ENCODE data around the gene NAA80. TPM values are rescaled to one million over a fixed set of nuclear protein-coding genes. Genes with fewer than 3 reads are reported as not detected.

NAA80 gene
- total RNA-seq, 1 donor from 2014 or later, result 18.1 TPM

GRCh38 chr3:50258029-50258680 is 41.0 kb downstream of the NAA80 start:
- intact Hi-C loops (cut with micrococcal nuclease), result no loop called here
- peaks cover 1% of the 10 kb centered on the region for H3K27me3 Mint-ChIP-seq (ENCODE audit: insufficient read depth)
- no peaks in the 10 kb centered on the region for H3K4me1 Mint-ChIP-seq (ENCODE audit: low read depth)
- no peak for DNase-seq (ENCODE audit: low spot score)
- H3K9me3 Mint-ChIP-seq, result no peaks in the 10 kb centered on the region
- H3K4me3 Mint-ChIP-seq, result no peak overlapping the region
- H3K27ac Mint-ChIP-seq, result no peak overlapping the region
- peaks cover 18% of the 10 kb centered on the region for H3K36me3 Mint-ChIP-seq (ENCODE audit: low read depth)

GRCh38 chr3:50256978-50257890 is 42.0 kb downstream of the NAA80 start:
- no peaks in the 10 kb centered on the region for H3K9me3 Mint-ChIP-seq
- peak overlapping the region; percentile 40 for H3K27ac Mint-ChIP-seq
- intact Hi-C loops (cut with micrococcal nuclease), result no loop called here
- no peak overlapping the region for H3K4me3 Mint-ChIP-seq
- peaks cover 18% of the 10 kb centered on the region for H3K36me3 Mint-ChIP-seq (ENCODE audit: low read depth)
- H3K4me1 Mint-ChIP-seq (ENCODE audit: low read depth), result no peaks in the 10 kb centered on the region
- DNase-seq (ENCODE audit: low spot score), result no peak
- H3K27me3 Mint-ChIP-seq (ENCODE audit: insufficient read depth), result peaks cover 1% of the 10 kb centered on the region

GRCh38 chr3:50255251-50255615 is 44.0 kb downstream of the NAA80 start:
- no peak overlapping the region for H3K4me3 Mint-ChIP-seq
- no peak for DNase-seq (ENCODE audit: low spot score)
- intact Hi-C loops (cut with micrococcal nuclease), result no loop called here
- H3K4me1 Mint-ChIP-seq (ENCODE audit: low read depth), result peaks cover 10% of the 10 kb centered on the region
- H3K36me3 Mint-ChIP-seq (ENCODE audit: low read depth), result peaks cover 23% of the 10 kb centered on the region
- no peak overlapping the region for H3K27ac Mint-ChIP-seq
- H3K9me3 Mint-ChIP-seq, result no peaks in the 10 kb centered on the region
- H3K27me3 Mint-ChIP-seq (ENCODE audit: insufficient read depth), result peaks cover 1% of the 10 kb centered on the region

GRCh38 chr3:50254577-50255250 is 44.5 kb downstream of the NAA80 start:
- Mint-ChIP-seq H3K27me3 (ENCODE audit: insufficient read depth) (peaks cover under 1% of the 10 kb centered on the region), H3K4me3 (no peak overlapping the region), H3K9me3 (no peaks in the 10 kb centered on the region), H3K27ac (no peak overlapping the region), H3K36me3 (ENCODE audit: low read depth) (peaks cover 23% of the 10 kb centered on the region), H3K4me1 (ENCODE audit: low read depth) (peaks cover 13% of the 10 kb centered on the region)
- intact Hi-C loops (cut with micrococcal nuclease), result no loop called here
- no peak for DNase-seq (ENCODE audit: low spot score)

GRCh38 chr3:50251220-50251619 is 48.0 kb downstream of the NAA80 start:
- Mint-ChIP-seq H3K4me3 (no peak overlapping the region), H3K27ac (peak overlapping the region; percentile 59), H3K9me3 (no peaks in the 10 kb centered on the region), H3K4me1 (ENCODE audit: low read depth) (peaks cover 32% of the 10 kb centered on the region), H3K27me3 (ENCODE audit: insufficient read depth) (no peaks in the 10 kb centered on the region), H3K36me3 (ENCODE audit: low read depth) (peaks cover 11% of the 10 kb centered on the region)
- DNase-seq (ENCODE audit: low spot score), result no peak
- intact Hi-C loops (cut with micrococcal nuclease), result no loop called here

GRCh38 chr3:50250514-50250913 is 48.7 kb downstream of the NAA80 start:
- Mint-ChIP-seq H3K27ac (no peak overlapping the region), H3K27me3 (ENCODE audit: insufficient read depth) (no peaks in the 10 kb centered on the region), H3K36me3 (ENCODE audit: low read depth) (peaks cover 11% of the 10 kb centered on the region), H3K9me3 (no peaks in the 10 kb centered on the region), H3K4me3 (no peak overlapping the region), H3K4me1 (ENCODE audit: low read depth) (peaks cover 37% of the 10 kb centered on the region)
- DNase-seq (ENCODE audit: low spot score), result no peak
- intact Hi-C loops (cut with micrococcal nuclease), result no loop called here

- Mint-ChIP-seq H3K27ac (no peak overlapping the region), H3K36me3 (ENCODE audit: low read depth) (peaks cover 11% of the 10 kb centered on the region), H3K27me3 (ENCODE audit: insufficient read depth) (no peaks in the 10 kb centered on the region), H3K4me3 (no peak overlapping the region), H3K4me1 (ENCODE audit: low read depth) (peaks cover 45% of the 10 kb centered on the region), H3K9me3 (no peaks in the 10 kb centered on the region)
- intact Hi-C loops (cut with micrococcal nuclease), result no loop called here
- no peak for DNase-seq (ENCODE audit: low spot score)
Observed at GRCh38 chr3:50249457-50249856, 49.7 kb downstream of the NAA80 start.

GRCh38 chr3:50248387-50248786 is 50.8 kb downstream of the NAA80 start:
- Mint-ChIP-seq H3K27ac (peak overlapping the region; percentile 91), H3K9me3 (no peaks in the 10 kb centered on the region), H3K36me3 (ENCODE audit: low read depth) (peaks cover 10% of the 10 kb centered on the region), H3K4me3 (peak overlapping the region; percentile 51), H3K4me1 (ENCODE audit: low read depth) (peaks cover 53% of the 10 kb centered on the region), H3K27me3 (ENCODE audit: insufficient read depth) (no peaks in the 10 kb centered on the region)
- DNase-seq (ENCODE audit: low spot score), result no peak
- intact Hi-C loops (cut with micrococcal nuclease), result no loop called here

GRCh38 chr3:50246517-50246954 is 52.7 kb downstream of the NAA80 start:
- Mint-ChIP-seq H3K36me3 (ENCODE audit: low read depth) (peaks cover 14% of the 10 kb centered on the region), H3K4me1 (ENCODE audit: low read depth) (peaks cover 70% of the 10 kb centered on the region), H3K9me3 (no peaks in the 10 kb centered on the region), H3K4me3 (peak overlapping the region; percentile 82), H3K27me3 (ENCODE audit: insufficient read depth) (no peaks in the 10 kb centered on the region), H3K27ac (peak overlapping the region; percentile 98)
- intact Hi-C loops (cut with micrococcal nuclease), result loop anchor here (1.0 kb wide), 8 partner anchors 8 to 317 kb away; partner anchors contain the start of genes HYAL3, MON1A and NAA80
- peak; percentile 80 for DNase-seq (ENCODE audit: low spot score)

Other genes starting within 250 kb of the NAA80 start
- 157 and 162 TPM in 2 replicates for gene RBM5, start 210.5 kb downstream of the NAA80 start, total RNA-seq
- 0.21 and 0.42 TPM in 2 replicates for gene SEMA3F, start 144.1 kb downstream of the NAA80 start, total RNA-seq
- not detected in 2 replicates for gene GNAT1, start 107.8 kb downstream of the NAA80 start, total RNA-seq
- gene SLC38A3, start 94.1 kb downstream of the NAA80 start, total RNA-seq, result not detected in 2 replicates
- gene GNAI2, start 63.2 kb downstream of the NAA80 start, total RNA-seq, result 237 and 238 TPM in 2 replicates
- gene SEMA3B, start 30.3 kb downstream of the NAA80 start, total RNA-seq, result 0.49 and 1.0 TPM in 2 replicates
- gene LSMEM2, start 20.3 kb downstream of the NAA80 start, total RNA-seq, result not detected in 2 replicates
- gene IFRD2, start 7.0 kb downstream of the NAA80 start, total RNA-seq, result 215 TPM in 2 replicates
- 7.9 and 8.0 TPM in 2 replicates for gene HYAL3, start within 50 bp of the NAA80 start, total RNA-seq
- 0.12 and 0.36 TPM in 2 replicates for gene HYAL1, start 4.2 kb upstream of the NAA80 start, total RNA-seq
- 15.5 and 16.1 TPM in 2 replicates for gene HYAL2, start 23.3 kb upstream of the NAA80 start, total RNA-seq
- 27.9 and 29.9 TPM in 2 replicates for gene TUSC2, start 28.8 kb upstream of the NAA80 start, total RNA-seq
- 57.6 and 60.3 TPM in 2 replicates for gene RASSF1, start 41.4 kb upstream of the NAA80 start, total RNA-seq
- 1.5 and 1.7 TPM in 2 replicates for gene ZMYND10, start 46.3 kb upstream of the NAA80 start, total RNA-seq
- gene NPRL2, start 51.4 kb upstream of the NAA80 start, total RNA-seq, result 43.7 and 46.6 TPM in 2 replicates
- gene CYB561D2, start 51.5 kb upstream of the NAA80 start, total RNA-seq, result 30.0 and 35.9 TPM in 2 replicates
- gene TMEM115, start 60.1 kb upstream of the NAA80 start, total RNA-seq, result 23.6 and 25.4 TPM in 2 replicates
- 0.52 and 0.78 TPM in 2 replicates for gene CACNA2D2, start 204.2 kb upstream of the NAA80 start, total RNA-seq

Measured in activated T-helper 1 cell treated with anti-CD3 and anti-CD28 coated beads, Interleukin-12 subunit alpha, Interleukin-12 subunit beta, Interleukin-2, Interleukin-4 antibody, amounts not matched to agents 30 ng/mL and 10 ng/mL and 1 ng/mL, durations not matched to agents 14 hours and 24 hours and 36 hours (primary cell).